Stimulated activated CD4-positive, alpha-beta T cell treated with anti-CD3 and anti-CD28 coated beads, Interleukin-4, amount 100 ng/mL, for 48 hours (primary cell): ENCODE data around the gene LRP8.

Experiments
- DNase-seq, 2 donors: peaks; one replicate each; pipeline ENCODE4 v3.0.0-alpha.2; 2020; ENCODE audit warnings: low read depth in 2 of 2

LRP8 gene

DNA sequence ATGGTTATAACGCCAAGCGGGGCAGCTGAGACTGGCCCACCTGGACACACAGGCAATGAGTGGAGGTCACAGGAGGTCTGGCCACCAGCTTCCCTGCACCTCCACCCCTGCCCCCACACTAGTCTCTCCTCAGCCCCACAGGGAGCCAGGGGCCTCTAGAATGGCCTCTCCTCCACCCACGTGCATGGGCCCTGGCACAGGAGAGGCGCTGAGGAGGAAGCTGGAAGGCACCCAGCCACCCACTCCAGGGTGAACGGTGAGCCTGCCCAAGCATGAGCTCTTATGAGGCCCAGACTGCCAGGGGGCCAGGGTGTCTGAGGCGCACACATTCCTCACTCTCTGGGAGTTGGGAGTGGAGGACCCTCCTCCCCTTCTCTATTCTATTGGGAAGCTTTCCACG, 22.2 kb downstream of the LRP8 start:
- DNase-seq, result no peak

DNA sequence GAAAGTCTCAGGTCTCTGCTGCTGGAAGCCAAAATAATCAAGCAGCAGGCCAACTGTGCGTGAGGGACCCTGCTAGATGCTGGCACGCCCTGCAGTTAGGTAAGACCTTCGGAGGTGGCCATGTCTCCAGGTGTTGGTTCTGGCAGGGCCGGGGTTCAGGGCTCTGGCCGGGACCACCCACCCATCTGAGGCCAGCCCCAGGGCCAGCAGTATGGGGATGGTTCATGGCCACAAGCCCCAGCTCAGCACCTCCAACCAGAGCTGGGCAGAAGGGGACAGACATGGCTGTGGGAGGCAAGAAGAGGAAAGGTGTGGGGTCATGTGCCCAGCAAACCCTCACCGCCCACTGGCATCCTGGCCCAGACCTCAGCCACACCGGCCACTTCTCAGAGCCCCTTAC, 23.3 kb downstream of the LRP8 start:
- DNase-seq, result no peak

DNA sequence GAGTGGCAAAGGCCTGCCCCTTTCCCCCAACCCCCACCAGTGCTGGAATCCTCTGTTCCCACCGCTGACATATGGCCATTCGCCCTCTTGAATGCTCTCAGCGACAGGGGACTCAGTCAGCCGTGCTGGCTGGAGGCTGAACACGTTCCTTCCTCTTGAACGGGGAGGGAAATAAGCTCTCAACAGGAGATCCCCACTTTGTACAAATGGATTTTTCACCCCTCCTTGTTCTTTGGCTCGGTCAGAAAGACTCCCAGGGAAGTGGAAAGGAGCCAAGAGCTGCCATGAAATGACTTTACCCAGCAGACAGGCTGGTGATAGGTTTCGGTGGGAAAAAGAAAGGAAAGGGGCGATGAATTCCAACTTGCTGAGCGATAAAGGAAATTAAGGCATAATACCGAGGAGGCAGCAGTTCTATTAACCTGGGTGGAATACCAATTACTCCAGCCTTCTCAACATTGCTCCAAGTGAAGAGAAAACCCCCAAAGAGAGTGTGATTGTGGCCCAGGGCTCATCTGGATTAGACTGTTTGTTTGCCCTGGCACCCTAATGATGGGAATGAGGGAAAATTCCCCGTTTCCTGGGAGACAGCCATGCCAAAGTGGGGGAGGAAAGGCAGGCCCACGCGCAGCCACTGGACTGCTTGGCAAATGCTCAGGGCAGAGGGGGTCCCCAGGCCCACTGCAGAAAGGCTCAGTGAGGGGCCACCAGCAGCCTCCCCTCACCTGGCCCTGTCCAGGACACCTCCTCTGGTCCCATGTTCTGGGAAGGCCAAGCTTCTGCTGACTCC, 23.9 kb downstream of the LRP8 start:
- DNase-seq, result no peak

DNA sequence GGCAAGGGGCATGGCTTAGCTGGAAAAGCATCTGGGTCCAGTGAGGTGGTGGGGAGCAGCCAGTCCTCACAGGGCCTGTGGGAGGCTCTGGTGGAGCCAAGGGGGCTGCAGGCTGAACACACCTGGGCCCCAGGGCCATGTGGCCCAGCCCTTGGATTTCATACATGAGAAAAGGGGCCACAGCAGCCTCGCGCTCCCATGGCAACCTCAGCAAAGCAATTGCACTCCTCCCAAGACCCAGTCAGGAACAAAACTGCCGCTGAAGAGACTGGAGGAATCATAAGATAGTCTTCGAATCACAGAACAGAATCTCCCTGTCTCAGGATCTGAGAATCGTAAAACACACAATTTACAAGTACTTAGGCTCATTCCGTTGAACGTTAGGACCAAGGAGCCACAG, 24.6 kb downstream of the LRP8 start:
- no peak for DNase-seq

DNA sequence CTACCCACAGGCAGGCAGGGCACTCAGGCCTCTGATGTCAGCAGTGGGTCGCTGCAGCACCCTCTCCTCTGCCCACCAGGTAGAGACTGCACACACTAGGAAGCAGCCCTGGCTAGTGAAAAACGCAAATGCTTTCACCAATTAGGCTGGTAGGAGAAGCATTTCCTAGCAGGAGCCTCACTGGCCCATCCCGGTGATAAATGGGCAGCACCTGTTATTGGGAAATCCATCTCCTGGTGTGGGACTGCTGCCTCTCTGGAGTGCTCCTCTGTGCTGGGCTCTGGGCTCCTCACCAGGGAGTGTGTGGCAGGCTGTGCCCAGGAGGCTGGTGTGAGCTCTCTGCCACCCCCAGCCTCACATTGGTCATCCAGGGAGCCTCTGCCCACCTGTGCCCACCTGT, 28.6 kb downstream of the LRP8 start:
- DNase-seq, result no peak

DNA sequence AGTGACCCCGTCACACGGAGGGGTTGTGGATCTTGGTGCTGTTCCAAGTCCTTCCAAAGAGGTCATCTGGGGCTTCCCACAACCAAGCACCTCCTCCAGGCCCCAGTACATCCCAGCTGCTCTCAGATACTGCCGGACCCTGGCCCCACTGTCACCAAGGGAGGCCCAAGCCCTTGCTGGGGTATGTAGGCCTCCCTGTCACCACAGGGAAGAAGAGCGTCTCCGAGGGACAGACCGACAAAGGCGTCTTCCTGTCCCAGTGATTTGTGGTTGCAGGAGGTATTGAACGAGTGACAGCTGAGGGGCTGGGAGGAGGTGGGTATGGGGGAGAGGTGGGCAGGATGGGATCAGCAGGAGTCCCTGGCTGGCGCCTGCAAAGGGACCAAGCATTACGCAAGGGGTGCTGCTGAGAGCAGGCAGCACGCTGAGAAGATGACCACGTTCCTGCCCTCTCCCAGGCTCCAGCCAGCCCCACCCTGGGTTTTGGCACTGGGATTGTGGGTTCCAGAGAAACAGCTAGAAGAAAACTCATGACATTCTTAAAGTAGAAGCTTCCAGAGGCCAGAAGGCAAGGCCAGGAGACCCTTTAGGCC, 29.7 kb downstream of the LRP8 start:
- no peak for DNase-seq

DNA sequence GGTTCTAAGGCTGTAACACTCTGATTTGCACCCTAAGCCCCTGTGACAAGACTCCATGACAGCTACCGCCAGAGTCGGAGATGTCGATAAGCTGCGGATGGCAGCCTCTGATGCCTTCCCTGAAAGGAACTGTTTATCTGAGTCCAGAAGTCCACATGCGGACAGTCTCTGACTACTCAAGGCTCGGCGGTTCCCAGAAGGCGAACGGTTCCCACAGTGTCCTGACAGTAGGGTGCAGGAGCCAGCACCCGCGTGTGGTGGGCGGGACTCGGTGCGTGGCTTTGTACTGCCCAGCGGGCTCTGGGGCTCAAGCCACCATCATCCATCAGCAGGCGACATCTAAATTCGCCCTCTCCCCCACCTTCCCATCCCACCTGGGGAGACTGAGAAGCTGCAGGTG, 30.7 kb downstream of the LRP8 start:
- no peak for DNase-seq

DNA sequence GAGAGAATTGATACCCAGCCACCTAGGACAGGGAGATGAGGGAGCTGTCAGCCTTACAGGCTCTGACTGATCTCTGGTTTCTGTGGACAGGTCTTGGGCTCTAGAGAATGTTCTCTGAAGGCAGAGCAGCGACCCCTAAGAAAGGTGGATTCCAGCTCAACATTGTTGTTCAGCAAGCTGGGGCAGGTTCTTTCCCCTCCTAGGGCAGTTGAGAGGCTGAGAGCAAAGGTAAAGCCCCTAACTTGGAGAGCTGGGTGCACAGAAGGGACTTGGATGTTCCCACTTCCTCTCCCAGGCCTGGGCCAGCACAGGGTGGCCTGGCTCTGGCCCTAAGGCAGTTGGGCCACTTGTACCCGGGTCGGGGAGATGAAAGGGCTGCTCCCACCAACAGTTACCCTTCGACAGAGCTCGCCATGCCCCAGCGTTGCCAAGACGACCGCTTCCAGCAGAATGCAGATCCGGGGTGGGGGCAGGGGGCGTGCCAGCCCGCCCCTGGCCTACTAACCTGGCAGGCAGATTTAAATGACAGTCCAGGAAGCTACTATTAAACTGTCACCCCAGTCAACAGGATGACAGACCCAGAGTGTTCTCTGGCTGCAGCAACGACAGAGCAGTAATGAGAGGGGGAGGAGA, 31.6 kb downstream of the LRP8 start:
- no peak for DNase-seq

DNA sequence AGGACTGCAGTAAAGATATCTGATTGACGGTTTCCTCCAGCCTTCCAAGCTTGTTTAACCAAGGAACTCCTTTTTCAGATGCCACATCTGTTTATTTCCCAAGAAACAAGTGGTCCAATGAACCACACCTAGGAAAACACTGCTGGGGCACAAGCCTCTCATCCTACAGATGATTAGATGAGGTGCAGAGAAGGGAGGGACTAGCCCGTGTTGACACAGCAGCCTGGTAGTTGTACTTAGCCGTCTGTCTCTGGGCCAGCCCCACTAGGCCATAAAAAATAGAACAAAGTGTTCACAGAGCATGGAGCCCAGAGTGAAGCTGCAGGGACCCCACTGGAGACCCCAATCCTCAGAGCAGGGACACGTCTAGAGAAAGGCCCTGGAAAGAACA, 32.1 kb downstream of the LRP8 start:
- DNase-seq, result no peak

DNA sequence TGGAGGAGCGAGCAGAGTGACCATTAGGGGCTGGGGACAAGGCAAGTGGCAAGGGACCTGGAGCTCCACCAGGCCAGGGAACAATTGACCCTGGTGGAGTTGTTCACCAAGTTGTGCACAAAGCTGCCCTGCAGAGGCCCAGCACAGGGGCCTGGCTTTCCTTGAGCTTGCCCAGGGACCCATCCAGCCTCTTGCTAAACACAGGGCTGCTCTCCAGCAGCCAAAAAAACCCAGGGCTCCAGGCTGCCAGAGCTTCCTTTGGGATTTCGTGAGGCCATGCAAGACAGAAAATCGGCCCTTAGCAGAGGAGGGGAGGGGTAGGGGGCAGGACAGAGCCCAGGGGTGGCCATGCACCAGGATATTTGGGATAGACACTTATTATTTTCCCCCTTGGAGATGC, 32.6 kb downstream of the LRP8 start:
- DNase-seq, result no peak

DNA sequence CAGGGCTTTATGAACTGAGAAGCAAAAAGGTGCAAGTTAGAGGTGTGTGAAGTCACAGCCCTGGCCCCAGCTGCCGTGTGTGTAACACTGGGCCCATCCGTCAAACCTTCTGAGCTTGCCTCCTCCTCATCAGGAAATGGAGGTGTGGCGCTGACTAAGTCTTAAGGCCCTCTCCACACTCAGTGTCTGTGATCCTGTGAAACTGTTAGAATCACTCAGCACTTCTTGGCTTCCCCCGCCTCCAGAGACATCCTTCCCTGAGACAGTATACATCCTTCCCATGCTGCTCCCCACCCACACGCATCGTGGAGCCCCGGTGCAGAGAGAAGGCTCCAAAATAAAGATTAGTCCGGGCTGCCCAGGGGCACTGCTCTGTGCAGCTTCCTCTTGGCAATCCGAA, 33.3 kb downstream of the LRP8 start:
- peak; percentile 35 to 62 for DNase-seq

DNA sequence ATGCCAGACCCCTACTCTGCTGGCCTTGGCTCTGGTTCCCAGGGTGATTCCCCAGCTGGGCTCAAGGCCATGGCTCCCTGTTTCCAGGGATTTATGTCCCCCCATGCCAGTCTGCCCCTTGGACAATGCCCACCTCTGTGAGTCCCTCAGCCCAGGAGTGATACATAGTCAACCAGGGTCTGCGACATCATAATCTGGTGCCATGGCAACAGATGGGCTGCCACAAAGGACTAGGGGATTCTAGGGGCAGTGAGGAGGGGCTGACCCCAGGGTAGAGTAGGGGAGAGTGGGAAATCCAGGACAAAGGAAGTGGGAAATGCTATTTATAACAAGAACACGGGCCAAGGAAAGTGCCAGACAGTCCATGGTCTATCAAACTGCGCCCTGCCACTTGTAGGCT, 33.8 kb downstream of the LRP8 start:
- no peak for DNase-seq

DNA sequence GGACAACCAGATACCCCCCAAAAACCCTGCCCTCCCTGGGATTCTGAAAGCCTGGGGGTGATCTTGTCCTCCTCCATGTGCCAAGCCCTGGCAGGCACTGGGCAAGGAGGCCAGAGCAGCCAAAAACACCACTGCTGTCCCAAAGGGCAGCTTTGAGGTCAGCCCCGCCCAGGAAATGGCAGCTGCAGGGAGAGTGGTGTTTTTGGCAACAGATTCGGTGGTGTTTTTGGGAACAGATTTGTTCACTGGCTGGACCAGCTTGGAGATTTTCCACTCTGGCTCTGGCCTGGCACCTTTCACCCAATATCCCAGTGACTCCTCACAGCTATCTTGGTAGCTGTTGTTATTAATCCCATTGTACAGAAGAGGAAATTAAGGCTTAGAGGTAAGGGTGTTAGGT, 34.7 kb downstream of the LRP8 start:
- DNase-seq, result no peak

DNA sequence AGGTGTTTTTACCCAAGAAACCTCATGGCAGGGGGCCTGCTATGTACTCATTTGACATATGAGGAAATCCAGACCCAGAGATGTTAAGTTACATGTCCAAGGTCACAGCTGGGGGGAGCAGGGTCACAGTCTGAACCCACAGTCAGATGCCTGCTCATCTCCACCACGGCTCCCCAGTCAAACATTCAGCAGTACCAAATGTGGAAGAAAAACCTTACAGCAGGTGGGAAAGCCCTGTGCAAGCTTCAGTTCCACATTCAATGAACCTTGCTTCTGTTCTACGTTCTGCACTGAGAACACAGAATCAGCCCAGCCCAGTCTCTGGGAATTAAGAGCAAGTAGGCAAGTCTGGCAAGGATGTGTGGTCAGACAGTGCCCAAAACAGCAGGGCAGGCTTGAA, 35.2 kb downstream of the LRP8 start:
- no peak for DNase-seq

DNA sequence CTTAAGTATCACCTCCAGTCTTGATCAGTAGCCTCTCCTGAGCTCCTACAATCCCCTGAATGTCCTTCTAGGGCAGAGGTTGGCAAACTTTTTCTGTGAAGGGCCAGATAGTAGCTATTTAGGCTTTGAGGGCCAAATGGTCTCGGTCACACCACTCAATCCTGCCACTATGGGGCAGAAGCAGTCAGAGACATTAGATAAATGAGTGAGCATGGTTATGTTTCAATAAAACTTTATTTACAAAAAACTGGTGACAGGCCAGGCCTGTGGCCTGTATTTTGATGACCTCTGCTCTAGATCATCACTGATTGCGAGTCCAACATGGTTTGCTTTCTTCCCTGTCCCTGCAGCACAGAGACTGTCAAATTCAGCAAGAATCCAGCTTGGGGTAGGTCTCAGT, 36.3 kb downstream of the LRP8 start:
- DNase-seq, result no peak

DNA sequence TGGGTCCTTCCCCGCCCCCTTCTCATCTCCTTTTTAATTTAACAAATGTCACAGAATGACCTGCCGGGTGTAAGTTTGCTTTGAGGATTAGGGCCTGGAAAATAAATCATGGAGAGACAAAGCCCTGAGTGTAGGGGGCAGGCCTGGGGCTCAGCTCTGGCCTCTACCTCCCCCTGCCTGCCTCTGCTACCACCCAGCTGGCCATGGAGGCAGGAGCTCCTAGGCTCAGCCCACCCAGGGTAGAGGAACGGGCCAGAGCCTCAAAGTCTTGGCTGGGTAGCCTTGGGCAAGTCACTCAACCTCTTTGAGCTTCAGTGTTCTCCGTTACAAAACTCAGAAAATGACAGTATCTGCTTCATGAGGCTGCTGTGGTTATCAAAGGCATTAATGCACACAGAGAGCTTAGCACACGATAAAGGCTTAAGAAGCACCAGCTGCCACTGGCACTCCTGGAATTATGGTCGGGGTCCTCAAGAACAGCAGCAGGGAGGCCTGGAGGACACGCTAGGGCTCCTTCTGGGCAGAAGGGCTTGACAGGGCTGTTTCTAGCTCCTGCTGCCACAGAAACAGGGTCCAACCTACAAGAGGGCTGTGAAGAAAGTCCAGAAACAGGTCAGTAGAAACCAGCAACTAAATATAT, 39.0 kb downstream of the LRP8 start:
- no peak for DNase-seq

DNA sequence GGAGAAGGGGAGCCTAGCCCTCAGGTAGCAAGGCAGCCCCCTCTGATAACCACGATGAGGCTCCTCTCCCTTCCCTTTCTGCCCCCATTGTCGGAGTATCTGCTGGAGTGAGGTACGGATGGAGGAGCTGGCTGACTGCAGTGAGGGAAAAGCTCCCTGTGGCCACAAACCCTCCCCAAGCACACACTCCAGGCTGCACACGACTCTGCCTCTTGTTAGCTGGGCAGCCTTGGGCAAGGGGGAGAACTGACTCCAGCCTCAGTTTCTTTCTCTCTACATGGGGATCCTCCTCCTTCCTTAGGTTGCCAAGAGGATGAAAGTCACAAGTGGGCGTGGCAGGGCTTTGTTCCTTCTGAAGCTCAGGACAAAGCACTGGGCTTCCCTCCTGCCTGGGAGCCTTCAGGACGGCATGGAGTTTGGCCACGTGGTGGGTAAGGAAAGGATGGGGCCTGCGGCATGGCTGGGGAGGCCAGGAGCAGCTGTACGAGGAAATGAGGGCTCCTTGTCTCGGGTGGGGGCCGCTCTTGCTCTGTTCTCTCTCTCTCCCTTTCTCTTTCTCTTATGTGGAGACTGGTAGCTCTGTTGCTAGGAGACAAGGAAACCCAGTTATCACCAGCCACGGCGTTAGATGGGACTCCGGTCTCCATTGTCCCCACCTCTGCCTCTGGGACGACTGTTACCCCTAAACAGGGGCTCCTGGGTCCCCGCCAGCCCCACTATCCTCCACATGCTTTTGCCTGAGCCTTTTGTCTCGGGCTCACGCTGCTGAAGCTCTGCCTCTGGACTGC, 39.7 kb downstream of the LRP8 start:
- no peak for DNase-seq

DNA sequence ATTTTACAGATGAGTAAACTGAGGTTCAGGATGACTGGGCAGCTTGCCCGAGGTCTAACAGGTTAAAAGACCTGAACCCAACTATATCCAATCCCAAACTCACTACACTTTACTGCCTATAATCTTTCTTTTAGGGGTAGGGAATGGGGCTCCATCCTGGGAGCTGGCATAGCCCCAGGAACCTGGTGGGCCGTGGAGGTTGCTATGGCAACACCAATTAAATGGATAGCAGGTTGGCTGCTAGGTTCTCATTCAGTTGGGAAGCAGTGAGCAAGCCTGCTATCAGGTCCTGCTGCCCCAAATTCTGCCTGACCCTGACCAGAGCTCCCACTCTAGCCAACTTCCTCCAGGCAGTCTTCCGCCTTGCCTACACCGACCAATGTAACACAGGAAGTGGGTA, 40.9 kb downstream of the LRP8 start:
- DNase-seq, result no peak

DNA sequence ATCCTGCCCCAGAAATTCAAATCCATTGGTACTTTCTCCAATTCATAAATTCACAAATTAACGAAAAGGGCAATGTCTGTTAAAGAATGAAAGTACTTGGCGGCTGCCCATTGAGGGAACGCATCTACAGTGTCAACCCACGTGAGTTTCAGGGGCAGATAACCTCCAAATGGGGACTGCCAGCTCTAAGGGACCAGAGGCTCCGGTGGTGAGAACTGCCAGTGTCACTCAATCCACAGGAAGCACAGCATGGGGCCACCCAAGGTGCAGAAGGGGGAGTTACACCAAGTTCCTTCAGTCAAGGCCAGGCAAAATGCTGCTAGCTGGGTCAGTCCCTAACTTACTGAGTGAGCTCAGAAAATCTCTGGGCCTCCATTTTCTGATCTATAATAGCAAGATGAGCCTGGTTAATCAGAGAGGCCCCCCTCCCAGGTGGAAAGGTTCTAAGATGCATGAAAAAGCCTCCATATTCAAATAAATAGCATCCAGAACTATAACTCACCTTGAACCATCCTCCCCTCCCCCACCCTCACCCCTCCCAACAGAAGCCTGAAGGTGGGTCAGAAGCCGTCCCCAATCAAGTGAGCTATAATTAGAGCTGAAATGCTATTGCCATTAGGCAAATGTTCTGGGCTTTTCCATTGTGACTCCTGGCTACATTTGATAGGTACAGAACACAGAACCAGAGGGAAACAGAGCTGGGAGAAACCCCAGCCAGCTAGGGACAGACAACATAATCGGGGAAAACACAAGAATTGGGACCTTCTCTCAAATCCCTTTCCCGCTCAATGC, 41.7 kb downstream of the LRP8 start:
- DNase-seq, result no peak

DNA sequence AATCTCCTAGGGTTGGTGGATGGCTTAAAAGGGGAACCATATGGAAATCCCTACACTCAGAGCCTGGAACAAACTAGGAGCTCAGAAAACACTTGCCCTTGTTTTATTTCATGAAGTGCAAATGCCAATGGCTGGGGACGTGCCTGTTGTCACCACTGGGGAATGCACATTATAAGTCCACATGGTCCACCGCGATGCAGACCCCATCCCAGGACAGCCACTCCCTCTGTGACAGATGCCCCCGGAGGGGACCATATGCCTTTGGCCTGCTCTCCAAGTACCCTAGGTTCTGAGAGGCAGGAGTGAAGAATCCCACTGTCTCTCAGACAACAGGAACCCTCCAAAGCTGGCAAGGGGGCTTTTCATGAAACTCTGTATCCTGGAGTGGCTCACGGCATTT, 42.3 kb downstream of the LRP8 start:
- no peak for DNase-seq
